ENCODE results near the gene UTP4. TPM values are rescaled to one million over a fixed set of nuclear protein-coding genes. Genes with fewer than 3 reads are reported as not detected.

Gene UTP4
- total RNA-seq, 3 donors from 2014 or later, result 24.6 to 34.1 (median 33.9) TPM

GRCh38 chr16:69095193-69095592 is 37.3 kb upstream of the UTP4 start:
- DNase-seq (ENCODE audit: low spot score in 2 of 2), result no peak
- intact Hi-C loops (cut with DNase I; ENCODE audit: low total_unique reads), result no loop called here
- Histone ChIP-seq H3K4me1 (no peaks in the 10 kb centered on the region), H3K36me3 (no peaks in the 10 kb centered on the region), H3K27ac (no peak overlapping the region), H3K27me3 (no peaks in the 10 kb centered on the region), H3K4me3 (no peak overlapping the region), H3K9me3 (no peaks in the 10 kb centered on the region)
- no peak for TF ChIP-seq CTCF (IDR thresholded peaks at IDR 0.05)
- TF ChIP-seq POLR2A (IDR thresholded peaks at IDR 0.05), result no peak
- TF ChIP-seq POLR2AphosphoS5 (IDR thresholded peaks at IDR 0.05), result no peak

GRCh38 chr16:69100071-69100691 is 32.3 kb upstream of the UTP4 start:
- intact Hi-C loops (cut with DNase I; ENCODE audit: low total_unique reads), result no loop called here
- no peak overlapping the region for H3K4me3 ChIP-seq
- DNase-seq (ENCODE audit: low spot score in 2 of 2), result no peak
- no peaks in the 10 kb centered on the region for H3K27me3 ChIP-seq
- no peaks in the 10 kb centered on the region for H3K9me3 ChIP-seq
- TF ChIP-seq POLR2AphosphoS5 (IDR thresholded peaks at IDR 0.05), result no peak
- no peak for TF ChIP-seq CTCF (IDR thresholded peaks at IDR 0.05)
- TF ChIP-seq POLR2A (IDR thresholded peaks at IDR 0.05), result no peak
- H3K36me3 ChIP-seq, result no peaks in the 10 kb centered on the region
- H3K27ac ChIP-seq, result no peak overlapping the region
- H3K4me1 ChIP-seq, result no peaks in the 10 kb centered on the region

GRCh38 chr16:69105501-69106361 is 26.7 kb upstream of the UTP4 start, which contains the start of gene HAS3:
HAS3 (plus strand) TSS chr16:69105653; CDS start chr16:69109396, 3,743 bp downstream.
- intact Hi-C loops (cut with DNase I; ENCODE audit: low total_unique reads), result no loop called here
- Histone ChIP-seq H3K27me3 (peaks cover 0 to 3% of the 10 kb centered on the region in 2 donors), H3K4me1 (peaks cover 4 to 11% of the 10 kb centered on the region in 2 donors), H3K9me3 (no peaks in the 10 kb centered on the region), H3K36me3 (no peaks in the 10 kb centered on the region), H3K4me3 (peak within 1 kb of the TSS; percentile 45 to 85 (median 63)), H3K27ac (peak within 1 kb of the TSS in 1 of 2 donors; percentile 9)
- TF ChIP-seq POLR2AphosphoS5 (IDR thresholded peaks at IDR 0.05), result no peak
- peak in 1 of 3 donors; percentile 8 for TF ChIP-seq CTCF (IDR thresholded peaks at IDR 0.05)
- no peak for TF ChIP-seq POLR2A (IDR thresholded peaks at IDR 0.05)
- no peak for DNase-seq (ENCODE audit: low spot score in 2 of 2)

GRCh38 chr16:69106491-69107315 is 25.7 kb upstream of the UTP4 start:
- no peak for TF ChIP-seq CTCF (IDR thresholded peaks at IDR 0.05)
- TF ChIP-seq POLR2AphosphoS5 (IDR thresholded peaks at IDR 0.05), result no peak
- no peak for TF ChIP-seq POLR2A (IDR thresholded peaks at IDR 0.05)
- Histone ChIP-seq H3K27me3 (peaks cover 0 to 3% of the 10 kb centered on the region in 2 donors), H3K4me1 (peaks cover 7 to 11% of the 10 kb centered on the region in 2 donors), H3K4me3 (peak overlapping the region; percentile 45 to 85 (median 63)), H3K36me3 (no peaks in the 10 kb centered on the region), H3K9me3 (no peaks in the 10 kb centered on the region), H3K27ac (peak overlapping the region in 1 of 2 donors; percentile 9)
- DNase-seq (ENCODE audit: low spot score in 2 of 2), result no peak
- intact Hi-C loops (cut with DNase I; ENCODE audit: low total_unique reads), result no loop called here

Data from breast epithelium (tissue), 4 donors.